CD14-positive monocyte (primary cell): ENCODE data around the gene TAF5L. TPM values are rescaled to one million over a fixed set of nuclear protein-coding genes. Genes with fewer than 3 reads are reported as not detected.

ENCODE experiments used
- DNase-seq, 3 donors: peaks; one replicate each; pipeline ENCODE4 v3.0.0-alpha.2; 2011 to 2022
- H2AFZ ChIP-seq: 2 replicates; pipeline ENCODE4 v1.6.0; 2012; ENCODE audit warnings: mild to moderate bottlenecking, low read depth, low read length, inconsistent platforms; ENCODE audit not compliant: insufficient read depth, poor library complexity, severe bottlenecking
- H3K27ac ChIP-seq, 2 donors: 1 replicate in 1 of 2; 2 replicates in 1 of 2; pipeline ENCODE4 v1.5.1; 2012 to 2013; ENCODE audit warnings: low read length in 2 of 2, control low read depth in 1 of 2, inconsistent platforms in 1 of 2, low read depth in 1 of 2, mild to moderate bottlenecking in 1 of 2
- H3K27me3 ChIP-seq, 2 donors: one replicate each; pipeline versions ENCODE4 v1.6.0 to v1.6.1; 2011 to 2013; ENCODE audit warnings: low read length in 2 of 2; ENCODE audit not compliant: control insufficient read depth in 2 of 2, insufficient read depth in 2 of 2
- H3K36me3 ChIP-seq, 2 donors: replicated peaks in 1 of 2; 1 replicate in 1 of 2; 2 replicates in 1 of 2; pipeline versions ENCODE4 v1.5.1 to v1.6.1; 2012 to 2013; ENCODE audit warnings: low read length in 2 of 2, control low read depth in 1 of 2, inconsistent platforms in 1 of 2, mild to moderate bottlenecking in 1 of 2; ENCODE audit not compliant: insufficient read depth in 2 of 2, control insufficient read depth in 1 of 2
- H3K4me1 ChIP-seq, 2 donors: 1 replicate in 1 of 2; 2 replicates in 1 of 2; pipeline versions ENCODE4 v1.5.1 to v1.6.1; 2012 to 2013; ENCODE audit warnings: low read length in 2 of 2, control low read depth in 1 of 2, inconsistent platforms in 1 of 2, mild to moderate bottlenecking in 1 of 2, moderate library complexity in 1 of 2; ENCODE audit not compliant: insufficient read depth in 2 of 2, control insufficient read depth in 1 of 2
- H3K4me2 ChIP-seq: replicated peaks from 2 replicates; pipeline ENCODE3; 2012; ENCODE audit warnings: low read length, moderate library complexity, mild to moderate bottlenecking; ENCODE audit not compliant: poor library complexity, severe bottlenecking; ENCODE audit errors: extremely low read depth
- H3K4me3 ChIP-seq, 3 experiments: fragments of 200-600 bp in 1 of 3; sonication (generic) in 1 of 3; replicated peaks in 1 of 3; 1 replicate in 2 of 3; 2 replicates in 1 of 3; pipeline ENCODE4 v1.5.1; 2011 to 2013; ENCODE audit warnings: low read length in 3 of 3, mild to moderate bottlenecking in 3 of 3, control low read depth in 2 of 3, low read depth in 2 of 3, inconsistent platforms in 1 of 3, moderate library complexity in 1 of 3
- H3K79me2 ChIP-seq: 2 replicates; pipeline ENCODE4 v1.6.0; 2012; ENCODE audit warnings: mild to moderate bottlenecking, control low read depth, inconsistent platforms, low read length, moderate library complexity; ENCODE audit not compliant: insufficient read depth
- H3K9ac ChIP-seq: 2 replicates; pipeline ENCODE4 v1.6.0; 2017; ENCODE audit warnings: low read length, mild to moderate bottlenecking; ENCODE audit not compliant: insufficient read depth, poor library complexity, severe bottlenecking
- H3K9me3 ChIP-seq, 2 donors: replicated peaks in 1 of 2; 1 replicate in 1 of 2; 2 replicates in 1 of 2; pipeline versions ENCODE4 v1.5.1 to v1.6.1; 2012 to 2013; ENCODE audit warnings: low read length in 2 of 2, control low read depth in 1 of 2; ENCODE audit not compliant: control insufficient read depth in 1 of 2, insufficient read depth in 1 of 2
- H4K20me1 ChIP-seq: 2 replicates; pipeline ENCODE4 v1.6.0; 2012; ENCODE audit warnings: mild to moderate bottlenecking, low read length, control low read depth, moderate library complexity; ENCODE audit not compliant: insufficient read depth
- H3K27ac Mint-ChIP-seq, 7 donors: one replicate each; pipeline ENCODE4 v1.8.0; 2020; ENCODE audit warnings: mild to moderate bottlenecking in 7 of 7, mixed read lengths in 7 of 7, moderate library complexity in 6 of 7, inconsistent platforms in 2 of 7
- H3K27me3 Mint-ChIP-seq, 3 donors: one replicate each; pipeline ENCODE4 v1.8.0; 2021 to 2022; ENCODE audit warnings: low read depth in 3 of 3, mild to moderate bottlenecking in 3 of 3, mixed read lengths in 3 of 3, moderate library complexity in 3 of 3, inconsistent platforms in 1 of 3
- H3K36me3 Mint-ChIP-seq, 2 donors: one replicate each; pipeline ENCODE4 v1.8.0; 2020; ENCODE audit warnings: mixed read lengths in 2 of 2, inconsistent platforms in 1 of 2, mild to moderate bottlenecking in 1 of 2
- H3K4me1 Mint-ChIP-seq: one replicate; pipeline ENCODE4 v1.8.0; 2020; ENCODE audit warnings: mild to moderate bottlenecking, mixed read lengths
- H3K4me3 Mint-ChIP-seq, 2 donors: one replicate each; pipeline ENCODE4 v1.8.0; 2020; ENCODE audit warnings: mild to moderate bottlenecking in 2 of 2, mixed read lengths in 2 of 2, moderate library complexity in 1 of 2
- H3K9me3 Mint-ChIP-seq, 7 donors: one replicate each; pipeline ENCODE4 v1.8.0; 2020 to 2022; ENCODE audit warnings: mixed read lengths in 7 of 7, mild to moderate bottlenecking in 6 of 7, moderate library complexity in 6 of 7, inconsistent platforms in 2 of 7
- CTCF ChIP-seq: fragments of 200-600 bp; IDR thresholded peaks from one replicate; pipeline ENCODE4 v1.8.0; 2022; ENCODE audit warnings: antibody characterized with exemption, mild to moderate bottlenecking
- WGBS: methylation state at CpG from one replicate; pipeline ENCODE4 v1.1.5; 2013; ENCODE audit warnings: missing lambda C conversion rate; ENCODE audit not compliant: insufficient coverage; 5-methylcytosine and 5-hydroxymethylcytosine counted together
- intact Hi-C, 2 donors: fragments of 100-400 bp; cut with micrococcal nuclease; formaldehyde crosslinking; loops; one replicate each; pipeline versions ENCODE4 v1.15.0 to v1.15.1; 2023
- polyA plus RNA-seq, 3 donors: library from polyadenylated mRNA; depleted of rRNA in 1 of 3; unstranded in 2 of 3; stranded (reverse) in 1 of 3; fragments of 300-500 nt in 2 of 3; fragments of >200 nt in 1 of 3; fragmentation: Illumina TruSeq in 2 of 3; gene quantifications; 1 replicate in 2 of 3; 2 replicates in 1 of 3; pipeline ENCODE4 v1.2.3, GENCODE V29; 2012 to 2021

TAF5L gene
- polyA plus RNA-seq, 3 donors, result 3.8 to 15.4 (median 4.9) TPM

- DNase-seq, result no peak
These were observed 22.5 kb upstream of the TAF5L start for GRCh38 chr1:229648406-229648805.

GRCh38 chr1:229645324-229645993, 19.5 kb upstream of the TAF5L start:
- H3K27ac Mint-ChIP-seq, result peak overlapping the region in 1 of 7 donors; percentile 52
- 90% methylated on average over 15 of the region's 15 CpGs for WGBS
- no peaks in the 10 kb centered on the region for H3K79me2 ChIP-seq

More at GRCh38 chr1:229648406-229648805, 22.5 kb upstream of the TAF5L start:
- Histone ChIP-seq H3K27me3 (no peaks in the 10 kb centered on the region), H3K27ac (no peak overlapping the region), H2AFZ (no peak overlapping the region), H3K4me2 (no peak overlapping the region), H3K9ac (no peak overlapping the region), H4K20me1 (peaks cover 4% of the 10 kb centered on the region), H3K36me3 (peaks cover 64 to 89% of the 10 kb centered on the region in 2 donors), H3K4me1 (peaks cover 9 to 11% of the 10 kb centered on the region in 2 donors), H3K4me3 (no peak overlapping the region), H3K9me3 (no peaks in the 10 kb centered on the region), H3K79me2 (no peaks in the 10 kb centered on the region)
- no peak overlapping the region for H3K4me3 Mint-ChIP-seq
- no peak overlapping the region for H3K27ac Mint-ChIP-seq
- WGBS, result 89% methylated on average over 1 of the region's 4 CpGs
- H3K9me3 Mint-ChIP-seq, result no peaks in the 10 kb centered on the region
- H3K4me1 Mint-ChIP-seq, result peaks cover 11% of the 10 kb centered on the region
- TF ChIP-seq CTCF, result no peak
- intact Hi-C loops, result no loop called here
- peaks cover 66% of the 10 kb centered on the region in 2 donors for H3K36me3 Mint-ChIP-seq
- H3K27me3 Mint-ChIP-seq, result peaks cover 0 to 5% (median 0%) of the 10 kb centered on the region in 3 donors

More at GRCh38 chr1:229645324-229645993, 19.5 kb upstream of the TAF5L start:
- Mint-ChIP-seq H3K4me3 (no peak overlapping the region), H3K27me3 (peaks cover 0 to 5% (median 0%) of the 10 kb centered on the region in 3 donors), H3K36me3 (peaks cover 54 to 61% of the 10 kb centered on the region in 2 donors), H3K9me3 (no peaks in the 10 kb centered on the region), H3K4me1 (peaks cover 12% of the 10 kb centered on the region)
- Histone ChIP-seq H2AFZ (no peak overlapping the region), H3K9ac (no peak overlapping the region), H3K9me3 (no peaks in the 10 kb centered on the region), H3K27ac (no peak overlapping the region), H3K4me2 (no peak overlapping the region), H4K20me1 (peaks cover 4% of the 10 kb centered on the region), H3K4me3 (no peak overlapping the region), H3K27me3 (no peaks in the 10 kb centered on the region), H3K36me3 (peaks cover 42 to 80% of the 10 kb centered on the region in 2 donors), H3K4me1 (peaks cover 9 to 11% of the 10 kb centered on the region in 2 donors)
- no peak for DNase-seq
- intact Hi-C loops, result no loop called here
- TF ChIP-seq CTCF, result no peak
